GM19438 (cell line): ENCODE results near the gene MAGI2.
"Not testable (repeated sequence)": the region's sequence is repeated elsewhere in the genome, so short reads cannot be mapped to it uniquely, and the experiment has no call there.

Source experiments
- ATAC-seq: cut with Tn5 transposase; IDR thresholded peaks from one replicate; pipeline ENCODE4 v1.9.1; 2021; ENCODE audit warnings: low read depth; ENCODE audit not compliant: unreplicated experiment

MAGI2 gene

GRCh38 chr7:79084423-79084822, 369.0 kb downstream of the MAGI2 start:
- ATAC-seq: no peak

GRCh38 chr7:79079919-79080554, 373.4 kb downstream of the MAGI2 start:
- no peak for ATAC-seq

GRCh38 chr7:79078273-79078672, 375.2 kb downstream of the MAGI2 start:
- no peak for ATAC-seq

- not testable (repeated sequence) for ATAC-seq
Measured at GRCh38 chr7:79071187-79071586, 382.3 kb downstream of the MAGI2 start.

GRCh38 chr7:79064187-79064823, 389.2 kb downstream of the MAGI2 start:
- ATAC-seq: no peak

- ATAC-seq: no peak
Measured at GRCh38 chr7:79063019-79063698, 390.3 kb downstream of the MAGI2 start.

GRCh38 chr7:79060498-79060897, 393.0 kb downstream of the MAGI2 start:
- no peak for ATAC-seq

GRCh38 chr7:79055722-79056415, 397.6 kb downstream of the MAGI2 start:
- no peak for ATAC-seq

- ATAC-seq: no peak
Measured at GRCh38 chr7:79051915-79052314, 401.6 kb downstream of the MAGI2 start.

GRCh38 chr7:79050603-79051002, 402.9 kb downstream of the MAGI2 start:
- ATAC-seq: no peak

- ATAC-seq: no peak
Measured at GRCh38 chr7:79046061-79046460, 407.4 kb downstream of the MAGI2 start.

GRCh38 chr7:79037001-79037400, 416.5 kb downstream of the MAGI2 start:
- ATAC-seq: no peak

GRCh38 chr7:79036356-79036755, 417.1 kb downstream of the MAGI2 start:
- ATAC-seq: no peak

- ATAC-seq: no peak
Measured at GRCh38 chr7:79035858-79036257, 417.6 kb downstream of the MAGI2 start.

GRCh38 chr7:79034730-79035129, 418.7 kb downstream of the MAGI2 start:
- no peak for ATAC-seq

- ATAC-seq: not testable (repeated sequence)
Measured at GRCh38 chr7:79019711-79020110, 433.8 kb downstream of the MAGI2 start.

GRCh38 chr7:79011921-79012320, 441.5 kb downstream of the MAGI2 start:
- no peak for ATAC-seq

- ATAC-seq: no peak
Measured at GRCh38 chr7:79009647-79010046, 443.8 kb downstream of the MAGI2 start.

GRCh38 chr7:79008786-79009185, 444.7 kb downstream of the MAGI2 start:
- no peak for ATAC-seq

- no peak for ATAC-seq
Measured at GRCh38 chr7:78996013-78996412, 457.5 kb downstream of the MAGI2 start.

GRCh38 chr7:78993341-78993740, 460.1 kb downstream of the MAGI2 start:
- no peak for ATAC-seq
